Loucy (cell line): Measurements from ENCODE around the gene CPB1.

ENCODE experiments used
- H2AFZ ChIP-seq: fragments of 200-600 bp; sonication (generic); 2 replicates; pipeline ENCODE4 v1.6.0; 2016; ENCODE audit warnings: antibody characterized with exemption, mild to moderate bottlenecking, low read length, moderate library complexity
- H3F3A ChIP-seq: fragments of 200-600 bp; 2 replicates; pipeline ENCODE4 v1.6.0; 2016; ENCODE audit warnings: antibody characterized with exemption, low read depth, mild to moderate bottlenecking
- H3K27me3 ChIP-seq: fragments of 200-600 bp; sonication (generic); 2 replicates; pipeline ENCODE4 v1.6.1; 2014; ENCODE audit warnings: low read length, mild to moderate bottlenecking; ENCODE audit not compliant: insufficient read depth, poor library complexity, severe bottlenecking
- H3K36me3 ChIP-seq: fragments of 200-600 bp; sonication (generic); 2 replicates; pipeline ENCODE4 v1.6.1; 2016; ENCODE audit warnings: low read length; ENCODE audit not compliant: insufficient read depth
- H3K4me1 ChIP-seq: fragments of 200-600 bp; sonication (generic); 2 replicates; pipeline ENCODE4 v1.5.1; 2014; ENCODE audit warnings: low read length, mild to moderate bottlenecking; ENCODE audit not compliant: insufficient read depth, poor library complexity, severe bottlenecking
- H3K4me2 ChIP-seq: fragments of 200-600 bp; sonication (generic); 2 replicates; pipeline ENCODE4 v1.6.0; 2014; ENCODE audit warnings: antibody characterized with exemption, low read length, low read depth, mild to moderate bottlenecking; ENCODE audit not compliant: poor library complexity, severe bottlenecking
- H3K4me3 ChIP-seq: fragments of 200-600 bp; sonication (generic); 2 replicates; pipeline ENCODE4 v1.5.1; 2014; ENCODE audit warnings: low read length, mild to moderate bottlenecking, mixed read lengths; ENCODE audit not compliant: poor library complexity, severe bottlenecking
- H3K79me2 ChIP-seq: fragments of 200-600 bp; sonication (generic); 2 replicates; pipeline ENCODE4 v1.6.1; 2014; ENCODE audit warnings: low read length; ENCODE audit not compliant: insufficient read depth
- H3K9ac ChIP-seq: fragments of 200-600 bp; sonication (generic); 2 replicates; pipeline ENCODE4 v1.6.0; 2014; ENCODE audit warnings: mild to moderate bottlenecking, low read depth, low read length, moderate library complexity; ENCODE audit not compliant: poor library complexity, severe bottlenecking
- H3K9me2 ChIP-seq: fragments of 200-600 bp; sonication (generic); replicated peaks from 2 replicates; pipeline ENCODE4 v1.6.1; 2016; ENCODE audit warnings: low read depth, low read length, mixed read lengths
- H3K9me3 ChIP-seq: fragments of 200-600 bp; sonication (generic); 2 replicates; pipeline ENCODE4 v1.6.1; 2014; ENCODE audit warnings: mild to moderate bottlenecking, antibody characterized with exemption, low read length, low read depth; ENCODE audit not compliant: insufficient read depth
- H4K20me1 ChIP-seq: fragments of 200-600 bp; sonication (generic); 2 replicates; pipeline ENCODE4 v1.6.0; 2014; ENCODE audit warnings: antibody characterized with exemption, low read length, mild to moderate bottlenecking; ENCODE audit not compliant: insufficient read depth, poor library complexity, severe bottlenecking
- CTCF ChIP-seq: fragments of 200-600 bp; sonication (generic); conservative IDR thresholded peaks from 2 replicates; pipeline ENCODE4 v1.5.1; 2014; ENCODE audit warnings: mild to moderate bottlenecking, antibody characterized with exemption, low read length
- EZH2phosphoT487 ChIP-seq: fragments of 200-600 bp; IDR thresholded peaks from 2 replicates; pipeline ENCODE4 v1.6.1; 2018; ENCODE audit warnings: antibody characterized with exemption, mild to moderate bottlenecking, moderate library complexity, borderline replicate concordance

The CPB1 gene

GRCh38 chr3:148881286-148881685 lies 53.7 kb downstream of the CPB1 start:
- no peak overlapping the region for H3K4me2 ChIP-seq
- H3F3A ChIP-seq, result no peaks in the 10 kb centered on the region; the same call in 1 of the 2 replicates
- H4K20me1 ChIP-seq, result no peaks in the 10 kb centered on the region
- H3K27me3 ChIP-seq, result no peaks in the 10 kb centered on the region
- H2AFZ ChIP-seq, result no peak overlapping the region
- H3K36me3 ChIP-seq, result no peaks in the 10 kb centered on the region
- no peak for TF ChIP-seq CTCF
- TF ChIP-seq EZH2phosphoT487, result no peak
- H3K4me1 ChIP-seq, result peaks cover 17% of the 10 kb centered on the region
- no peaks in the 10 kb centered on the region for H3K9me2 ChIP-seq
- no peaks in the 10 kb centered on the region for H3K9me3 ChIP-seq
- no peaks in the 10 kb centered on the region for H3K79me2 ChIP-seq
- no peak overlapping the region for H3K9ac ChIP-seq
- no peak overlapping the region for H3K4me3 ChIP-seq

DNA sequence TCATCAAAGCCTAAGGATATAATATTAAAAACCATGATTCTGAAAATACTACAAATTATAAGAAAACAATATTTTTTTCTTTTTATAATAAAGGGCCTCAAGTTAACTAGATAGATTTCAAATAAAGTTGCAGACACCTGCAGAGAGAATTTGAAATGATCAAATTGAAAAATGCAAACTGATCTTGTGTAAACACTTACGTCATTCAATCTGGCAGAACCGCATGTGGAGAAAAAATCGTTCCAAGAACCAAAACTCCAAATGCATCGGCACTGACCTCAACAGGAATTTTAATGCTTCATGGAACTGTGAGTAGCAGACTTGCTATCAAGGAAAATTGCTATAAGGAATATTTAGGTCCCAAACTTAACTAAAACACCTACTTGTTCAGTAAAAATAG lies 54.7 kb downstream of the CPB1 start:
- no peak for TF ChIP-seq CTCF
- TF ChIP-seq EZH2phosphoT487, result no peak
- Histone ChIP-seq H3K79me2 (no peaks in the 10 kb centered on the region), H3K9ac (no peak overlapping the region), H3K4me3 (no peak overlapping the region), H3K36me3 (no peaks in the 10 kb centered on the region), H3K9me2 (no peaks in the 10 kb centered on the region), H3K4me1 (peaks cover 17% of the 10 kb centered on the region), H3F3A (no peaks in the 10 kb centered on the region; the same call in 1 of the 2 replicates), H2AFZ (no peak overlapping the region), H3K9me3 (no peaks in the 10 kb centered on the region), H3K27me3 (no peaks in the 10 kb centered on the region), H3K4me2 (no peak overlapping the region), H4K20me1 (no peaks in the 10 kb centered on the region)

DNA sequence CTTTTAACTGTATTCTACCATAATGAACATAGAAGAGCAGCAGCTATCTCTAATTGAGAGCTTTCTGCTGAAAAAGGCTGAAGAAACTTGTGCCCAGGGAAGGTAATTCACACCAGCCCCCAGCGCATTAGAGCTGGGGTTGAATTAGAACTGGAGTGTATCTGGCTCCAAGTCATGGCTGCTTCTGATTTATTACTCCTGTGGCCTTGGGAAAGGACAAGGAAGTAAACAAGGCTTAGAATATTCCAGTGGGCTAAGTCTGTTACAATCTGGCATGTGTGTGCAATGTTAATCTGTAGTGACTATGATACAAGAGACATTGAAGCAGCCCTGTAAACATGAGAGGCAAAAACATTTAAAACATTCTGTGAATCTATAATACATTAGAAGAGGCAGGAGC lies 55.6 kb downstream of the CPB1 start:
- peaks cover 15% of the 10 kb centered on the region for H3K4me1 ChIP-seq
- H3K79me2 ChIP-seq, result no peaks in the 10 kb centered on the region
- H3F3A ChIP-seq, result no peaks in the 10 kb centered on the region
- no peaks in the 10 kb centered on the region for H3K9me2 ChIP-seq
- no peaks in the 10 kb centered on the region for H3K9me3 ChIP-seq
- no peak overlapping the region for H3K4me3 ChIP-seq
- H3K27me3 ChIP-seq, result no peaks in the 10 kb centered on the region
- H4K20me1 ChIP-seq, result no peaks in the 10 kb centered on the region
- H2AFZ ChIP-seq, result 0 out of 2 replicates have a peak overlapping the region, but pooled peaks have one; percentile 1
- H3K36me3 ChIP-seq, result no peaks in the 10 kb centered on the region
- no peak overlapping the region for H3K9ac ChIP-seq
- no peak for TF ChIP-seq EZH2phosphoT487
- no peak for TF ChIP-seq CTCF
- H3K4me2 ChIP-seq, result no peak overlapping the region
